ENCODE results near the gene HBQ1. TPM values are rescaled to one million over a fixed set of nuclear protein-coding genes. Genes with fewer than 3 reads are reported as not detected.

HBQ1 gene
- total and polyA plus RNA-seq, 2 of the 4 experiments (the other 2 are of a cell fraction), result 0.92 TPM; not detected in 1

GRCh38 chr16:187330-187729, 7.1 kb downstream of the HBQ1 start:
- ATAC-seq (ENCODE audit: low read depth) (no peak), DNase-seq (no peak)
- BruUV-seq (replicated peaks), result no TSS peak
- Histone ChIP-seq H4K20me1 (ENCODE audit: insufficient read depth, low read length) (peaks cover 19% of the 10 kb centered on the region), H2BK5ac (ENCODE audit: low read depth, low read length, poor library complexity, severe bottlenecking) (no peak overlapping the region), H3K18ac (ENCODE audit: low read depth, low read length) (no peak overlapping the region), H3K27ac (ENCODE audit: insufficient read depth, low read length) (no peak overlapping the region), H2BK20ac (ENCODE audit: low read depth, low read length) (no peak overlapping the region), H3K79me1 (ENCODE audit: low read depth in 1 of 2, low read length in 2 of 2) (peaks cover 4 to 27% of the 10 kb centered on the region in 2 experiments), H3K9me1 (ENCODE audit: insufficient read depth, low read length) (no peaks in the 10 kb centered on the region; the same call in 1 of the 2 replicates), H2AK5ac (ENCODE audit: low read depth, low read length) (no peak overlapping the region), H4K8ac (ENCODE audit: low read depth in 2 of 2, low read length in 2 of 2) (no peak overlapping the region), H4K5ac (ENCODE audit: low read depth, low read length) (no peak overlapping the region), H3K9me3 (ENCODE audit: control insufficient read depth, insufficient read depth, low read length) (no peaks in the 10 kb centered on the region), H3K23ac (ENCODE audit: low read depth, low read length) (no peak overlapping the region), H3K4me2 (ENCODE audit: low read depth, low read length) (no peak overlapping the region), H3K4me3 (ENCODE audit: insufficient read depth, low read depth, low read length) (no peak overlapping the region), H2AK9ac (replicated peaks; ENCODE audit: low read depth, low read length, poor library complexity) (no peak overlapping the region), H3K36me3 (ENCODE audit: control insufficient read depth, insufficient read depth, low read length) (peaks cover 54% of the 10 kb centered on the region), H3K27me3 (ENCODE audit: control insufficient read depth, insufficient read depth, low read length) (no peaks in the 10 kb centered on the region), H3K4me1 (ENCODE audit: control insufficient read depth, insufficient read depth, low read length) (no peaks in the 10 kb centered on the region), H2BK120ac (ENCODE audit: low read depth, low read length) (no peak overlapping the region), H3K56ac (ENCODE audit: extremely low read depth, insufficient read depth, low read length) (no peak overlapping the region), H3K9ac (ENCODE audit: low read depth, low read length) (no peak overlapping the region), H3K14ac (replicated peaks; ENCODE audit: low read depth, low read length) (no peak overlapping the region), H3K4ac (ENCODE audit: low read depth, low read length) (no peak overlapping the region), H2BK15ac (ENCODE audit: low read depth, low read length) (no peak overlapping the region), H4K91ac (ENCODE audit: insufficient read depth, low read depth, low read length) (no peak overlapping the region), H2AFZ (replicated peaks; ENCODE audit: low read length, poor library complexity) (no peak overlapping the region)
- in situ Hi-C loops (cut with MboI; ENCODE audit: low sequenced_read_pairs) (no loop called here), intact Hi-C loops (cut with micrococcal nuclease) (no loop called here), dilution Hi-C loops (cut with HindIII; ENCODE audit: low sequenced_read_pairs, unreplicated experiment) (no loop called here)
- CTCF ChIA-PET, result no interaction called here
- no peak for TF ChIP-seq SMC3 (IDR thresholded peaks at IDR 0.05; ENCODE audit: low read depth, low read length)
- no peak for TF ChIP-seq NFE2L2 (IDR thresholded peaks at IDR 0.05; ENCODE audit: low read depth, low read length)
- no peak for TF ChIP-seq FOS (IDR thresholded peaks at IDR 0.05; ENCODE audit: low read depth, low read length)
- TF ChIP-seq MAFK (IDR thresholded peaks at IDR 0.05; ENCODE audit: low read depth, low read length), result no peak
- no peak for TF ChIP-seq BHLHE40 (IDR thresholded peaks at IDR 0.05; ENCODE audit: low read depth, low read length)
- no peak for TF ChIP-seq USF2 (IDR thresholded peaks at IDR 0.05; ENCODE audit: low read depth, low read length)
- TF ChIP-seq POLR2A (IDR thresholded peaks at IDR 0.05; ENCODE audit: low read depth, low read length), result no peak
- no peak for TF ChIP-seq CEBPB (IDR thresholded peaks at IDR 0.05; ENCODE audit: low read depth, low read length)
- TF ChIP-seq RAD21 (IDR thresholded peaks at IDR 0.05; ENCODE audit: low read length), result no peak
- TF ChIP-seq CHD1 (IDR thresholded peaks at IDR 0.05; ENCODE audit: low read depth, low read length), result no peak
- no peak for TF ChIP-seq RCOR1 (IDR thresholded peaks at IDR 0.05; ENCODE audit: insufficient replicate concordance, low read length)
- no peak for TF ChIP-seq MXI1 (IDR thresholded peaks at IDR 0.05; ENCODE audit: borderline replicate concordance, low read depth, low read length)
- TF ChIP-seq, protein P1, sequence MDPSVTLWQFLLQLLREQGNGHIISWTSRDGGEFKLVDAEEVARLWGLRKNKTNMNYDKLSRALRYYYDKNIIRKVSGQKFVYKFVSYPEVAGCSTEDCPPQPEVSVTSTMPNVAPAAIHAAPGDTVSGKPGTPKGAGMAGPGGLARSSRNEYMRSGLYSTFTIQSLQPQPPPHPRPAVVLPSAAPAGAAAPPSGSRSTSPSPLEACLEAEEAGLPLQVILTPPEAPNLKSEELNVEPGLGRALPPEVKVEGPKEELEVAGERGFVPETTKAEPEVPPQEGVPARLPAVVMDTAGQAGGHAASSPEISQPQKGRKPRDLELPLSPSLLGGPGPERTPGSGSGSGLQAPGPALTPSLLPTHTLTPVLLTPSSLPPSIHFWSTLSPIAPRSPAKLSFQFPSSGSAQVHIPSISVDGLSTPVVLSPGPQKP (IDR thresholded peaks at IDR 0.05; ENCODE audit: borderline replicate concordance, low read depth, low read length), result no peak
- TF ChIP-seq MAZ (IDR thresholded peaks at IDR 0.05; ENCODE audit: borderline replicate concordance, low read depth, low read length), result no peak
- TF ChIP-seq CTCF (conservative IDR thresholded peaks at IDR 0.05; ENCODE audit: low read depth, low read length), result no peak
- TF ChIP-seq RFX5 (IDR thresholded peaks at IDR 0.05; ENCODE audit: low read depth, low read length), result no peak
- 100% methylated on average over 1 of the region's 8 CpGs; no CpG with 5 or more reads in 1 of the 2 experiments for WGBS, 2 experiments (ENCODE audit: extremely low coverage in 2 of 2, insufficient read length in 1 of 2)
- POLR2A ChIA-PET (ENCODE audit: unreplicated experiment), result no interaction called here

Data from IMR-90 (cell line).